SK-N-SH (cell line): Measurements from ENCODE around the gene PDZK1. TPM values are rescaled to one million over a fixed set of nuclear protein-coding genes. Genes with fewer than 3 reads are reported as not detected.

Source experiments
- CTCF ChIA-PET: fragments of 300-600, 350-600 bp; formaldehyde crosslinking; extraction: SDS; loops from one replicate; lab custom pipeline; 2021; lab: Yijun Ruan, JAX
- POLR2A ChIA-PET: fragments of 350-600 bp; sonication (Branson Sonifier 250); formaldehyde crosslinking; extraction: SDS; loops from one replicate; lab custom pipeline; 2020; ENCODE audit warnings: antibody characterized with exemption, inconsistent platforms; lab: Yijun Ruan, JAX
- DNase-seq: peaks from one replicate; pipeline ENCODE4 v3.0.0; 2012
- H2AFZ ChIP-seq: fragments of 200-600 bp; sonication (generic); 2 replicates; pipeline ENCODE4 v1.8.1; 2016; ENCODE audit warnings: antibody characterized with exemption, mild to moderate bottlenecking, low read depth
- H3F3A ChIP-seq: fragments of 200-600 bp; sonication (generic); replicated peaks from 2 replicates; pipeline ENCODE3; 2016; ENCODE audit warnings: antibody characterized with exemption, mild to moderate bottlenecking; ENCODE audit not compliant: insufficient read depth
- H3K27ac ChIP-seq, 2 experiments: fragments of 200-500 bp in 1 of 2; fragments of 200-600 bp in 1 of 2; sonication (Bioruptor generic) in 1 of 2; sonication (generic), shearing (Covaris generic) in 1 of 2; 2 replicates each; pipeline versions ENCODE4 v1.5.1 to v1.6.1; 2014 to 2016; ENCODE audit warnings: low read depth in 2 of 2, inconsistent platforms in 1 of 2, low read length in 1 of 2, mild to moderate bottlenecking in 1 of 2, mixed read lengths in 1 of 2
- H3K27me3 ChIP-seq: fragments of 200-600 bp; sonication (generic), shearing (Covaris generic); 2 replicates; pipeline ENCODE4 v1.6.1; 2016; ENCODE audit warnings: mixed run types; ENCODE audit not compliant: insufficient read depth
- H3K36me3 ChIP-seq, 2 experiments: fragments of 200-500 bp in 1 of 2; fragments of 200-600 bp in 1 of 2; sonication (Bioruptor generic) in 1 of 2; sonication (generic) in 1 of 2; replicated peaks in 1 of 2; 2 replicates each; pipeline versions ENCODE3 to v1.5.1; 2014 to 2016; ENCODE audit warnings: low read length in 1 of 2, mild to moderate bottlenecking in 1 of 2; ENCODE audit not compliant: insufficient read depth in 2 of 2, control insufficient read depth in 1 of 2
- H3K4me1 ChIP-seq, 2 experiments: fragments of 200-500 bp in 1 of 2; fragments of 200-600 bp in 1 of 2; sonication (Bioruptor generic) in 1 of 2; sonication (generic), shearing (Covaris generic) in 1 of 2; 2 replicates each; pipeline versions ENCODE4 v1.5.1 to v1.6.1; 2014 to 2016; ENCODE audit warnings: low read depth in 1 of 2, low read length in 1 of 2, mixed run types in 1 of 2; ENCODE audit not compliant: insufficient read depth in 2 of 2, control insufficient read depth in 1 of 2
- H3K4me2 ChIP-seq: fragments of 200-600 bp; sonication (generic), shearing (Covaris generic); 2 replicates; pipeline ENCODE4 v1.6.1; 2017; ENCODE audit warnings: mixed run types
- H3K4me3 ChIP-seq, 2 experiments: fragments of 200-500 bp in 1 of 2; fragments of 200-600 bp in 1 of 2; sonication (Bioruptor generic) in 1 of 2; sonication (generic), shearing (Covaris generic) in 1 of 2; 2 replicates each; pipeline versions ENCODE4 v1.5.1 to v1.8.1; 2014 to 2016; ENCODE audit warnings: low read depth in 2 of 2, inconsistent platforms in 1 of 2, low read length in 1 of 2, mild to moderate bottlenecking in 1 of 2, mixed read lengths in 1 of 2, moderate library complexity in 1 of 2
- H3K79me2 ChIP-seq: fragments of 200-600 bp; sonication (generic); 2 replicates; pipeline ENCODE4 v1.8.1; 2017; ENCODE audit warnings: mild to moderate bottlenecking; ENCODE audit not compliant: insufficient read depth
- H3K9ac ChIP-seq: fragments of 200-600 bp; sonication (generic); 2 replicates; pipeline ENCODE4 v1.6.1; 2017; ENCODE audit warnings: mixed run types
- H3K9me2 ChIP-seq: fragments of 200-600 bp; sonication (generic); 2 replicates; pipeline ENCODE4 v1.6.1; 2017; ENCODE audit warnings: mixed run types
- H3K9me3 ChIP-seq: fragments of 200-600 bp; sonication (generic); 2 replicates; pipeline ENCODE4 v1.6.1; 2017; ENCODE audit warnings: mixed run types, mild to moderate bottlenecking, moderate library complexity
- H4K20me1 ChIP-seq: fragments of 200-600 bp; sonication (generic); 2 replicates; pipeline ENCODE4 v1.6.1; 2017; ENCODE audit warnings: mild to moderate bottlenecking, mixed run types; ENCODE audit not compliant: insufficient read depth
- EZH2phosphoT487 ChIP-seq: fragments of 200-600 bp; sonication (generic); IDR thresholded peaks from 2 replicates; pipeline ENCODE4 v1.6.1; 2017; ENCODE audit warnings: low read depth, mixed run types, mild to moderate bottlenecking, antibody characterized with exemption, moderate library complexity, borderline replicate concordance
- FOSL2 ChIP-seq: IDR thresholded peaks from 2 replicates; pipeline ENCODE4 v1.4.0; 2012; ENCODE audit warnings: low read depth, mild to moderate bottlenecking, moderate library complexity, borderline replicate concordance
- GABPA ChIP-seq: IDR thresholded peaks from 2 replicates; pipeline ENCODE4 v1.4.0; 2012; ENCODE audit warnings: low read depth, mild to moderate bottlenecking
- GATA2 ChIP-seq: sonication (generic); formaldehyde crosslinking; IDR thresholded peaks from 2 replicates; pipeline ENCODE4 v1.5.0; 2020; ENCODE audit warnings: mild to moderate bottlenecking, missing genetic modification reagents
- IRF3 ChIP-seq: fragments of 150-350 bp; IDR thresholded peaks from 2 replicates; pipeline ENCODE4 v1.6.1; 2016; ENCODE audit warnings: mild to moderate bottlenecking, low read depth, low read length
- JUND ChIP-seq: IDR thresholded peaks from 2 replicates; pipeline ENCODE4 v1.4.0; 2012
- MEF2A ChIP-seq: IDR thresholded peaks from 2 replicates; pipeline ENCODE4 v1.4.0; 2012; ENCODE audit warnings: low read depth, borderline replicate concordance
- NFIC ChIP-seq: IDR thresholded peaks from 2 replicates; pipeline ENCODE4 v1.4.0; 2012; ENCODE audit warnings: borderline replicate concordance
- PBX3 ChIP-seq: IDR thresholded peaks from 2 replicates; pipeline ENCODE4; 2012
- POLR2AphosphoS5 ChIP-seq: IDR thresholded peaks from 2 replicates; pipeline ENCODE4 v1.6.1; 2012; ENCODE audit warnings: low read depth, low read length
- REST ChIP-seq: IDR thresholded peaks from 2 replicates; pipeline ENCODE4 v1.6.1; 2012; ENCODE audit warnings: mild to moderate bottlenecking, low read depth, low read length, moderate library complexity
- SMC3 ChIP-seq: IDR thresholded peaks from 2 replicates; pipeline ENCODE4 v1.6.1; 2012; ENCODE audit warnings: low read depth, low read length, improper control_type of control experiment
- WGBS: methylation state at CpG from one replicate; pipeline ENCODE4 v1.1.6; 2017; ENCODE audit warnings: low lambda C conversion rate; 5-methylcytosine and 5-hydroxymethylcytosine counted together
- polyA plus RNA-seq, 3 experiments: library from polyadenylated mRNA; depleted of rRNA; stranded (reverse); fragments of >200 nt; gene quantifications; 2 replicates each; pipeline ENCODE4 v1.2.3, GENCODE V29; 2012
- TF ChIP-seq, protein P1 (sequence below): fragments of 150-350 bp; IDR thresholded peaks from 2 replicates; pipeline ENCODE4 v1.6.1; 2017; ENCODE audit warnings: antibody characterized with exemption, low read length, low read depth, borderline replicate concordance

Gene PDZK1
- polyA plus RNA-seq, 1 of the 3 experiments (the other 2 are of a cell fraction), result 0.16 TPM

- no peak overlapping the region for H3K4me2 ChIP-seq
- no peaks in the 10 kb centered on the region for H3K36me3 ChIP-seq
- H3K27me3 ChIP-seq, result no peaks in the 10 kb centered on the region
- no peaks in the 10 kb centered on the region for H3K9me2 ChIP-seq
- TF ChIP-seq SMC3, result no peak
- no peak for TF ChIP-seq JUND
- TF ChIP-seq MEF2A, result no peak
- no peak for TF ChIP-seq GABPA
- no peak for TF ChIP-seq GATA2
- no peak for TF ChIP-seq POLR2AphosphoS5
- TF ChIP-seq, protein P1, sequence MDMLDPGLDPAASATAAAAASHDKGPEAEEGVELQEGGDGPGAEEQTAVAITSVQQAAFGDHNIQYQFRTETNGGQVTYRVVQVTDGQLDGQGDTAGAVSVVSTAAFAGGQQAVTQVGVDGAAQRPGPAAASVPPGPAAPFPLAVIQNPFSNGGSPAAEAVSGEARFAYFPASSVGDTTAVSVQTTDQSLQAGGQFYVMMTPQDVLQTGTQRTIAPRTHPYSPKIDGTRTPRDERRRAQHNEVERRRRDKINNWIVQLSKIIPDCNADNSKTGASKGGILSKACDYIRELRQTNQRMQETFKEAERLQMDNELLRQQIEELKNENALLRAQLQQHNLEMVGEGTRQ, result no peak
- TF ChIP-seq NFIC, result no peak
- no peak for TF ChIP-seq EZH2phosphoT487
- no peak for TF ChIP-seq FOSL2
- no peak for TF ChIP-seq PBX3
- no peak for TF ChIP-seq REST
- no peak for TF ChIP-seq IRF3
- H4K20me1 ChIP-seq, result no peaks in the 10 kb centered on the region
- ChIA-PET CTCF (interaction anchor here (1.3 kb wide), 1 partner anchor 11 kb away, joined by 4 read pairs; no protein-coding TSS in a partner anchor), POLR2A (no interaction called here)
- no peaks in the 10 kb centered on the region for H3F3A ChIP-seq
- DNase-seq, result no peak
- H3K4me3 ChIP-seq, result no peak overlapping the region
- peaks cover 0 to 21% of the 10 kb centered on the region in 2 experiments; a peak in 1 of 4 replicates for H3K4me1 ChIP-seq
- H3K9ac ChIP-seq, result no peak overlapping the region
- 67% methylated on average over 4 of the region's 4 CpGs for WGBS
- no peaks in the 10 kb centered on the region for H3K9me3 ChIP-seq
- no peak overlapping the region for H3K27ac ChIP-seq
- no peaks in the 10 kb centered on the region for H3K79me2 ChIP-seq
- H2AFZ ChIP-seq, result no peak overlapping the region
Observed at GRCh38 chr1:145710291-145711027, 3.3 kb upstream of the PDZK1 start.
